AG04449 (cell line): ENCODE results near the gene SKIC8.
A peak's percentile ranks its signal among the peaks of the same experiment; 100 is the strongest.

Experiments
- CTCF ChIA-PET: fragments of 350-600 bp; formaldehyde crosslinking; extraction: SDS; loops from one replicate; lab custom pipeline; 2021; ENCODE audit warnings: antibody characterized with exemption; lab: Yijun Ruan, JAX
- POLR2A ChIA-PET: fragments of 400-600, 350-600 bp; formaldehyde crosslinking; extraction: SDS; loops from one replicate; lab custom pipeline; 2020; ENCODE audit warnings: antibody characterized with exemption, inconsistent platforms; lab: Yijun Ruan, JAX
- DNase-seq: peaks from one replicate; pipeline ENCODE4 v3.0.0-alpha.2; 2010; ENCODE audit warnings: low read depth, low spot score
- H3K4me3 ChIP-seq: 2 replicates; pipeline ENCODE4 v1.5.1; 2011; ENCODE audit warnings: low read depth, mild to moderate bottlenecking, control low read depth, low read length
- TF ChIP-seq, protein P1 (sequence below): IDR thresholded peaks from one replicate; pipeline ENCODE4 v1.5.1; 2011; ENCODE audit warnings: mild to moderate bottlenecking, moderate library complexity, low read length, control low read depth, inconsistent platforms; ENCODE audit not compliant: insufficient read depth; ENCODE audit errors: missing control alignments

Gene SKIC8

DNA sequence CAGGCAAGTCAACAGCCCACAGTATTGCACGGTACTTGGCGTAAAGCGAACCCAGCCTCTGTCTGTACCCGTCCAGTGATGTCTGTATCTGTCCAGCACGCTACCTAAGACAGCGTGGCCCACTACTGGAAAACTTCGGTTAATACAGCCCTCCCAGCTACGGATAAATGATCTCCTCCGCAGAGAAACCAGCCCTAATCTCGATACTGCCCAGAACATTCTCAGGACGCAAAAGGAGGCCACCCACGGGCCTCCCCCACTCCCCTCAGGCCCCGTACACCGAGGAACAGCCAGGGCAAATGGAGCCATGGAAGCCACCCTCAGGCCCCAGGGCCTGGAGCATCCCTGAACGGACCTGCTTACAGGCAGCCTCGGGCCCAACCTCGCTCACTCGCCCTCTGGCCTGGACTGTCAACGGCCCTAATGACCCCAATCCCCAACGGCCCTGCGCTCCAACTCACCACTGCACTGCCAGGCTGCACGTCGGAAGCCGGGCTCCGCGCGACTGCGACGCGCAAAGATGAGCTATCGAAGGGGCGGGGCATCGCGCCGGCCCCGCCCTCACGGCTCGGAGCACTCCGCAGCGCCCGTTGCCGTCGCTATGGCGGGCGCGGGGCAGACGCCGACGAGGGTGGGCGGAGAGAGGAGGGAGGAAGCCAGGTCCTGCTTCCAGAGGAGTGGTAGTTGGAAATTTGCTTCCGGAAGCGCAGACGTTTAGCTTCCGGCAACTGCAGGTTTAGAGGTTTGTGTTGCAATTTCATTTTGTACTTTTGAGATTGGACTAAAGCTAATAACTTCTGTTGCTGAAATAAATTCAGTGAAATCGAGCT lies at the start of gene SKIC8:
Gene SKIC8 (minus strand): TSS at position 509 of the 830 bp plus-strand sequence. CDS start 3,923 bp downstream, outside the sequence.
- ChIA-PET CTCF (interaction anchor here (0.6 to 3.3 kb wide), 14 partner anchors 9 to 562 kb away, joined by 3 to 26 read pairs (median 4); partner anchors contain the start of gene CIB2), POLR2A (interaction anchor here (0.6 to 1.2 kb wide), 10 partner anchors 11 to 138 kb away, joined by 3 to 12 read pairs (median 3); partner anchors contain the start of genes DNAJA4 and IREB2)
- no peak for DNase-seq
- H3K4me3 ChIP-seq, result peak within 1 kb of the TSS; percentile 100
- TF ChIP-seq, protein P1, sequence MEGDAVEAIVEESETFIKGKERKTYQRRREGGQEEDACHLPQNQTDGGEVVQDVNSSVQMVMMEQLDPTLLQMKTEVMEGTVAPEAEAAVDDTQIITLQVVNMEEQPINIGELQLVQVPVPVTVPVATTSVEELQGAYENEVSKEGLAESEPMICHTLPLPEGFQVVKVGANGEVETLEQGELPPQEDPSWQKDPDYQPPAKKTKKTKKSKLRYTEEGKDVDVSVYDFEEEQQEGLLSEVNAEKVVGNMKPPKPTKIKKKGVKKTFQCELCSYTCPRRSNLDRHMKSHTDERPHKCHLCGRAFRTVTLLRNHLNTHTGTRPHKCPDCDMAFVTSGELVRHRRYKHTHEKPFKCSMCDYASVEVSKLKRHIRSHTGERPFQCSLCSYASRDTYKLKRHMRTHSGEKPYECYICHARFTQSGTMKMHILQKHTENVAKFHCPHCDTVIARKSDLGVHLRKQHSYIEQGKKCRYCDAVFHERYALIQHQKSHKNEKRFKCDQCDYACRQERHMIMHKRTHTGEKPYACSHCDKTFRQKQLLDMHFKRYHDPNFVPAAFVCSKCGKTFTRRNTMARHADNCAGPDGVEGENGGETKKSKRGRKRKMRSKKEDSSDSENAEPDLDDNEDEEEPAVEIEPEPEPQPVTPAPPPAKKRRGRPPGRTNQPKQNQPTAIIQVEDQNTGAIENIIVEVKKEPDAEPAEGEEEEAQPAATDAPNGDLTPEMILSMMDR, result no peak

DNA sequence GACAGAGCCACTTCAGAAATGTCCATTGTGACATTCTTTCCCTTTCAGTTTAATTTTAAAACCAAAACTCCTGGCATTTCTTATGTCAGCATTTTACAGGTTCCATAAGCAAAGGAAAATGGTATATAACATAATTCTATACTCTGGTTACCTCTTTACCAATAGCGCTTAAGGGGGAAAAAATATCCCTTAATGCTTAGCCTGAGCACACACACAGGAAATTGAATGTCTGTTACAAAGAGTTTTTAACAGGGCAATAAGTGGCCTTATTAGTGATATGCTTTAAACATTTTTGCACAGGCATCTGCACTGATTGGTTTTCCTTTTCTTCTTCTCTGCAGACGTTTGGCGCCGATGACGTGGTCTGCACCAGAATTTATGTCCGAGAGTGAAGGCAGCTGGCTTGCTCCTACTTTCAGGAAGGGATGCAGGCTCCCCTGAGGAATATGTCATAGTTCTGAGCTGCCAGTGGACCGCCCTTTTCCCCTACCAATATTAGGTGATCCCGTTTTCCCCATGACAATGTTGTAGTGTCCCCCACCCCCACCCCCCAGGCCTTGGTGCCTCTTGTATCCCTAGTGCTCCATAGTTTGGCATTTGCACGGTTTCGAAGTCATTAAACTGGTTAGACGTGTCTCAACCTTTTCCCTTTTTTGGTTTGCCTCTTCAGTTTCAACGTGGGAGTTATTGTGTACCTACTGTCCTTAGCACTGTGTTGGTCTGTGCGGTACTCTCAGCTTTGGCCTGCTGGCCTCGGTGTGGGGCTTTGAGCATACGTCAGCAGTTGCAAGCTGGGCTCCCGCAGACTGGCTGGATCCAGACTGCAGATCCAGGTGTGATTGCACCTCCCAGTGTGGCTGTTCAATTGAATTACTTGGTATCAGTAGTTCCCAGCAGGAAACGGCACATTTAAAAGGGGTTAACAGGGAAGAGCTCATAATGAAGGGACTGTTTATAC lies 48.5 kb upstream of the SKIC8 start:
- no peak overlapping the region for H3K4me3 ChIP-seq
- no peak for DNase-seq
- TF ChIP-seq, protein P1, result no peak
- ChIA-PET POLR2A (interaction anchor here (0.6 kb wide), 1 partner anchor 17 kb away, joined by 4 read pairs; no protein-coding TSS in a partner anchor), CTCF (interaction anchor here (1.3 to 1.8 kb wide), 2 partner anchors 40 to 75 kb away, joined by 3 to 8 read pairs; no protein-coding TSS in a partner anchor)

DNA sequence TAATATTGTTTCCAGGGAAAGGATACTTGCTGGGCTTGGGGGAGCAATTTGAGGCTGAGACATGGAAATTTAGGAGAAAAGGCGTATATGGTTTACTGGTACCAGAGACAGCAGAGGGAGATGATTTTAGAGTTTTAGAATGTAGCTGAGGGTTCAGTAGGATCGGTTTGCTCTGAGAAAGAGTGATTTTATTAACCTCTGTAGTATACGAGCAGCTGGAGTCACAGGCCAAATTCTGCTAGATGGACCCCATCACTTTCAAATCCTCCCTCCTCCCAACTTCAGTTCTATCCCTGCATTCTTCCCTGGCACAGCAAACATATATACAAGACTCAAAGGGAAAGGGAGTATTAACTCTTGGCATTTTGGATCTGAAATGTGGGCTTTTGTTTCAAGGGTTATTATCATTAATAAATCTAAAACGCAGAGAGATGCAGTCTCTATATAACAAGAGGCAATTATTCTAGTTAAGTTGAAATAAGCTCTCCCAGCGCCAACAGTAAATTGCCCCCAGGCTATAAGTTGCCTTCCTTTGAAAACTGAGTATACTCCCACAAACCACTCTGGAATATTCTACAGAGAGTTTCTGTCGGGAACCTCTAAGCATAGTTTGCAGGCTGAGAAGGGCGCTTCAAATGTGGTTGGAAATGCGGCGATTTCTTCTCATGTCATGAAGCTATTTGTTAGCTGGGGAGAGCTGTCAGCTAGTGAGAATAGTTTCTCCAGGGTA lies 46.2 kb upstream of the SKIC8 start:
- no peak for DNase-seq
- POLR2A ChIA-PET, result no interaction called here
- CTCF ChIA-PET, result interaction anchor here (0.7 to 1.2 kb wide), 3 partner anchors 8 to 37 kb away, joined by 3 read pairs; no protein-coding TSS in a partner anchor
- H3K4me3 ChIP-seq, result no peak overlapping the region
- TF ChIP-seq, protein P1, result no peak

DNA sequence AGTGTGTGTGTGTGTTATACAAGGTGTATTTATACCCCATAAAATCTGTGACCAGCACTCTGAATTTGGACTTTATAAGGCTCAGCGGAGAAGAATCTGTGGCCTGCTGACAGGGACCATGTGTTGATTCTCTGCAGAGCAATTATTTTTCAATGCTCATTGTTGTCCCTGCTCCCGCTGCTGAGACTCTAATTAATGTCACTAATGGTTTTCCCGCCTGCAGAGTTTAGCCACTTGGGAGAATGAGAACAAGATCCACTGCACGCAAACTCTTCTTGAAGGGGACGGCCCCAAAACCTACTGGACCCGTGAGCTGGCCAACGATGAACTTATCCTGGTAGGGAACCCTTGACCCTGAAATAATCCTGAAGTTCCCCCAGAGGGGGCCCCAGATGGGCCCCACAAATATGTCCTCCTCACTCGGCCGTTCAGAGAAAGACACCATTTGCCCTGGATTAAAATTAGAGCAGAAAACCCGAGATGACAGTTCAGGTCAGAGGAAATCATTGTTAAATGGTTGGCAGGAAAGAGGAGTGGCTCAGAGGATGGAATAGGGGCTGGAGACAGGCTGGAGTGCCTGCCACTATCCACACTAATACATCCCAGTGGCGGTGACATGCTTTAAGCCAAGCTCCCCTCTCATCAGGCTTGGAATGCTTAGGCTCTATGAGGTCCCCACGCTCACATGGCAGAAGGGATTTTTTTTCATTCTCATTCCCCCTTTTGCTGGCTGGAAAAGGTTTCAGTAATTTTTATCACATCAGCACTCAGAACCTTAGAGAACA lies 44.1 kb upstream of the SKIC8 start:
- DNase-seq, result no peak
- CTCF ChIA-PET, result interaction anchor here (0.7 to 1.6 kb wide), 3 partner anchors 34 to 79 kb away, joined by 3 to 6 read pairs (median 3); no protein-coding TSS in a partner anchor

More for the DNA sequence above, 44.1 kb upstream of the SKIC8 start:
- TF ChIP-seq, protein P1, result no peak
- no peak overlapping the region for H3K4me3 ChIP-seq
- POLR2A ChIA-PET, result no interaction called here
